Mesenchymal stem cell (in vitro differentiated cells and primary cell): ENCODE data around the gene GPR150.

Source experiments
- DNase-seq: peaks from one replicate; pipeline ENCODE4 v3.0.0-alpha.2; 2013
- H2AFZ ChIP-seq: one replicate; pipeline ENCODE4 v1.6.1; 2013; ENCODE audit warnings: low read depth, mild to moderate bottlenecking, control low read depth, inconsistent platforms, low read length, moderate library complexity
- H2AK5ac ChIP-seq: 2 replicates; pipeline ENCODE4 v1.6.1; 2013; ENCODE audit warnings: low read length, moderate library complexity, mild to moderate bottlenecking, inconsistent platforms; ENCODE audit not compliant: severe bottlenecking
- H2BK120ac ChIP-seq: one replicate; pipeline ENCODE4 v1.6.1; 2013; ENCODE audit warnings: low read depth, mild to moderate bottlenecking, inconsistent platforms, low read length, moderate library complexity
- H2BK12ac ChIP-seq, 2 experiments: one replicate each; pipeline ENCODE4 v1.6.1; 2013; ENCODE audit warnings: inconsistent platforms in 2 of 2, low read length in 2 of 2, mild to moderate bottlenecking in 2 of 2, moderate library complexity in 2 of 2, control low read depth in 1 of 2
- H2BK15ac ChIP-seq: one replicate; pipeline ENCODE4 v1.6.1; 2013; ENCODE audit warnings: mild to moderate bottlenecking, low read depth, inconsistent platforms; ENCODE audit not compliant: poor library complexity, severe bottlenecking
- H2BK5ac ChIP-seq: 2 replicates; pipeline ENCODE4 v1.6.1; 2013; ENCODE audit warnings: low read depth, mild to moderate bottlenecking, low read length, control low read depth, inconsistent platforms; ENCODE audit not compliant: poor library complexity, severe bottlenecking
- H3K14ac ChIP-seq, 2 experiments: one replicate each; pipeline ENCODE4 v1.6.1; 2013; ENCODE audit warnings: inconsistent platforms in 2 of 2, low read length in 2 of 2, control low read depth in 1 of 2, mild to moderate bottlenecking in 1 of 2, moderate library complexity in 1 of 2
- H3K18ac ChIP-seq, 2 experiments: one replicate each; pipeline ENCODE4 v1.6.1; 2013; ENCODE audit warnings: inconsistent platforms in 2 of 2, low read length in 2 of 2, control low read depth in 1 of 2, low read depth in 1 of 2, mild to moderate bottlenecking in 1 of 2
- H3K23ac ChIP-seq, 2 experiments: one replicate each; pipeline ENCODE4 v1.6.1; 2013; ENCODE audit warnings: inconsistent platforms in 2 of 2, low read length in 2 of 2, mild to moderate bottlenecking in 2 of 2, moderate library complexity in 2 of 2, control low read depth in 1 of 2
- H3K27ac ChIP-seq: 2 replicates; pipeline ENCODE4 v1.5.1; 2013; ENCODE audit warnings: mild to moderate bottlenecking, moderate library complexity, low read length, control low read depth, inconsistent platforms; ENCODE audit not compliant: poor library complexity, severe bottlenecking
- H3K27me3 ChIP-seq, 2 experiments: 2 replicates each; pipeline versions ENCODE4 v1.6.1 to v1.7.0; 2013; ENCODE audit warnings: low read length in 2 of 2, mild to moderate bottlenecking in 2 of 2, moderate library complexity in 2 of 2, control low read depth in 1 of 2, inconsistent platforms in 1 of 2; ENCODE audit not compliant: control insufficient read depth in 1 of 2, insufficient read depth in 1 of 2
- H3K36me3 ChIP-seq, 2 experiments: 2 replicates each; pipeline versions ENCODE4 v1.6.1 to v1.7.0; 2013; ENCODE audit warnings: low read length in 2 of 2, control low read depth in 1 of 2, inconsistent platforms in 1 of 2, low read depth in 1 of 2, mild to moderate bottlenecking in 1 of 2; ENCODE audit not compliant: insufficient read depth in 2 of 2, control insufficient read depth in 1 of 2
- H3K4ac ChIP-seq, 2 experiments: one replicate each; pipeline ENCODE4 v1.6.1; 2013; ENCODE audit warnings: inconsistent platforms in 2 of 2, low read length in 2 of 2, mild to moderate bottlenecking in 2 of 2, moderate library complexity in 2 of 2, control low read depth in 1 of 2, low read depth in 1 of 2
- H3K4me1 ChIP-seq: 2 replicates; pipeline ENCODE4 v1.6.1; 2013; ENCODE audit warnings: low read depth, low read length, control low read depth; ENCODE audit not compliant: control insufficient read depth, insufficient read depth
- H3K4me2 ChIP-seq: 2 replicates; pipeline ENCODE4 v1.6.1; 2013; ENCODE audit warnings: low read length, mild to moderate bottlenecking, inconsistent platforms; ENCODE audit not compliant: poor library complexity, severe bottlenecking
- H3K4me3 ChIP-seq, 2 experiments: 2 replicates each; pipeline versions ENCODE4 v1.5.1 to v1.7.0; 2013; ENCODE audit warnings: low read length in 2 of 2, mild to moderate bottlenecking in 2 of 2, control low read depth in 1 of 2, low read depth in 1 of 2; ENCODE audit not compliant: insufficient read depth in 1 of 2
- H3K79me1 ChIP-seq: replicated peaks from 2 replicates; pipeline ENCODE4 v1.6.1; 2013; ENCODE audit warnings: mild to moderate bottlenecking, control low read depth, low read length, inconsistent platforms; ENCODE audit not compliant: poor library complexity, severe bottlenecking
- H3K9ac ChIP-seq: 2 replicates; pipeline ENCODE4 v1.7.0; 2013; ENCODE audit warnings: mild to moderate bottlenecking, low read length, moderate library complexity
- H3K9me3 ChIP-seq: 2 replicates; pipeline ENCODE4 v1.7.0; 2013; ENCODE audit warnings: mild to moderate bottlenecking, low read length; ENCODE audit not compliant: control insufficient read depth
- H4K8ac ChIP-seq: one replicate; pipeline ENCODE4 v1.6.1; 2013; ENCODE audit warnings: inconsistent platforms, mild to moderate bottlenecking, low read length, moderate library complexity
- H4K91ac ChIP-seq: one replicate; pipeline ENCODE4 v1.6.1; 2013; ENCODE audit warnings: mild to moderate bottlenecking, low read length, inconsistent platforms
- WGBS: methylation state at CpG from one replicate; pipeline ENCODE4 v1.1.7; 2013; ENCODE audit warnings: mixed read lengths; 5-methylcytosine and 5-hydroxymethylcytosine counted together

Gene GPR150

GRCh38 chr5:95617057-95617456 is 2.8 kb upstream of the GPR150 start:
- H3K23ac ChIP-seq = no peak overlapping the region
- H3K9me3 ChIP-seq = peaks cover 7% of the 10 kb centered on the region
- H2BK15ac ChIP-seq = no peak overlapping the region
- no peak for DNase-seq
- H3K9ac ChIP-seq = no peak overlapping the region
- H3K14ac ChIP-seq = no peak overlapping the region
- peaks cover 19% of the 10 kb centered on the region for H3K4me1 ChIP-seq
- H2AK5ac ChIP-seq = no peak overlapping the region
- H3K27ac ChIP-seq = no peak overlapping the region
- H3K18ac ChIP-seq = no peak overlapping the region
- 86% methylated on average over 5 of the region's 5 CpGs for WGBS
- no peak overlapping the region for H3K4me3 ChIP-seq
- no peak overlapping the region for H2BK120ac ChIP-seq
- no peaks in the 10 kb centered on the region for H3K79me1 ChIP-seq
- peaks cover 0 to 6% of the 10 kb centered on the region in 2 experiments for H3K27me3 ChIP-seq
- H2AFZ ChIP-seq = no peak overlapping the region
- H3K4ac ChIP-seq = no peak overlapping the region
- H3K4me2 ChIP-seq = no peak overlapping the region
- no peak overlapping the region for H2BK12ac ChIP-seq
- peaks cover 0 to 8% of the 10 kb centered on the region in 2 experiments for H3K36me3 ChIP-seq
- no peak overlapping the region for H4K91ac ChIP-seq
- no peak overlapping the region for H2BK5ac ChIP-seq
- no peak overlapping the region for H4K8ac ChIP-seq

- 85% methylated on average over 3 of the region's 4 CpGs for WGBS
- Histone ChIP-seq H3K4me2 (no peak overlapping the region), H2AK5ac (no peak overlapping the region), H3K36me3 (peaks cover 0 to 8% of the 10 kb centered on the region in 2 experiments), H3K79me1 (no peaks in the 10 kb centered on the region), H3K9me3 (no peaks in the 10 kb centered on the region), H2BK12ac (no peak overlapping the region), H3K14ac (no peak overlapping the region), H4K91ac (no peak overlapping the region), H3K4ac (no peak overlapping the region), H2AFZ (no peak overlapping the region), H3K4me1 (peaks cover 19% of the 10 kb centered on the region), H2BK15ac (no peak overlapping the region), H2BK120ac (no peak overlapping the region), H3K18ac (no peak overlapping the region), H4K8ac (no peak overlapping the region), H2BK5ac (no peak overlapping the region), H3K27ac (no peak overlapping the region), H3K27me3 (peaks cover 0 to 6% of the 10 kb centered on the region in 2 experiments), H3K23ac (no peak overlapping the region), H3K4me3 (peak overlapping the region in 1 of 2 experiments; percentile 78), H3K9ac (peak overlapping the region; percentile 84)
- DNase-seq = no peak
Observed at GRCh38 chr5:95619096-95619495, 791 bp upstream of the GPR150 start.

- no peak overlapping the region for H2BK120ac ChIP-seq
- H2AK5ac ChIP-seq = no peak overlapping the region
- no peak overlapping the region for H2BK5ac ChIP-seq
- no peak overlapping the region for H3K14ac ChIP-seq
- peak overlapping the region; percentile 84 for H3K9ac ChIP-seq
- peaks cover 0 to 8% of the 10 kb centered on the region in 2 experiments for H3K36me3 ChIP-seq
- H3K27ac ChIP-seq = no peak overlapping the region
- peak overlapping the region; percentile 99 for H2AFZ ChIP-seq
- no peak overlapping the region for H3K23ac ChIP-seq
- H3K27me3 ChIP-seq = peaks cover 0 to 6% of the 10 kb centered on the region in 2 experiments
- H4K8ac ChIP-seq = peak overlapping the region; percentile 95
- WGBS = 28% methylated on average over 16 of the region's 19 CpGs
- no peak overlapping the region for H2BK15ac ChIP-seq
- DNase-seq = no peak
- H2BK12ac ChIP-seq = peak overlapping the region; percentile 29 to 39
- no peak overlapping the region for H4K91ac ChIP-seq
- peak overlapping the region; percentile 100 for H3K4me2 ChIP-seq
- H3K79me1 ChIP-seq = no peaks in the 10 kb centered on the region
- H3K18ac ChIP-seq = peak overlapping the region in 1 of 2 experiments; percentile 79
- no peak overlapping the region for H3K4ac ChIP-seq
- H3K9me3 ChIP-seq = no peaks in the 10 kb centered on the region
- H3K4me3 ChIP-seq = peak overlapping the region; percentile 66 to 78
- peaks cover 19% of the 10 kb centered on the region for H3K4me1 ChIP-seq
Observed at GRCh38 chr5:95619514-95620029, 315 bp upstream of the GPR150 start.

DNA sequence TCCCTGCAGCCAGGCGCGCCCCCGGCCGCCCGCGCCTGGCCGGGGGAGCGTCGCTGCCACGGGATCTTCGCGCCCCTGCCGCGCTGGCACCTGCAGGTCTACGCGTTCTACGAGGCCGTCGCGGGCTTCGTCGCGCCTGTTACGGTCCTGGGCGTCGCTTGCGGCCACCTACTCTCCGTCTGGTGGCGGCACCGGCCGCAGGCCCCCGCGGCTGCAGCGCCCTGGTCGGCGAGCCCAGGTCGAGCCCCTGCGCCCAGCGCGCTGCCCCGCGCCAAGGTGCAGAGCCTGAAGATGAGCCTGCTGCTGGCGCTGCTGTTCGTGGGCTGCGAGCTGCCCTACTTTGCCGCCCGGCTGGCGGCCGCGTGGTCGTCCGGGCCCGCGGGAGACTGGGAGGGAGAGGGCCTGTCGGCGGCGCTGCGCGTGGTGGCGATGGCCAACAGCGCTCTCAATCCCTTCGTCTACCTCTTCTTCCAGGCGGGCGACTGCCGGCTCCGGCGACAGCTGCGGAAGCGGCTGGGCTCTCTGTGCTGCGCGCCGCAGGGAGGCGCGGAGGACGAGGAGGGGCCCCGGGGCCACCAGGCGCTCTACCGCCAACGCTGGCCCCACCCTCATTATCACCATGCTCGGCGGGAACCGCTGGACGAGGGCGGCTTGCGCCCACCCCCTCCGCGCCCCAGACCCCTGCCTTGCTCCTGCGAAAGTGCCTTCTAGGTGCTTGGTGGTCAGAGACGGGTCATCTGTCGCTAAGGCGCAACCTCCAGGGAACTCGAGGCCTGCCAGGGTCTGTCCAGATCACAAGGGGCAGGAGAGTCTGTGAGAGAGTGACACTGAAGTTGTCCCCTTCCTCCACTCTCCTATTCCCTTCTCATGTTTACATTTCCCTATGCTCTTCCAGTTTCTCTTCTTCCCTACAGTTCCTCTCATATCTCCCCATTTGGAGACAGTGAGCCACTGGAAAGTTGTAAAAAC is 1.3 kb downstream of the GPR150 start:
- H2AFZ ChIP-seq = peak overlapping the region; percentile 99
- H2BK15ac ChIP-seq = peak overlapping the region; percentile 94
- no peak overlapping the region for H2AK5ac ChIP-seq
- H3K18ac ChIP-seq = peak overlapping the region; percentile 79 to 93
- H3K36me3 ChIP-seq = peaks cover 0 to 8% of the 10 kb centered on the region in 2 experiments
- 3% methylated on average over 53 of the region's 92 CpGs for whole genome bisulfite sequencing
- H2BK12ac ChIP-seq = peak overlapping the region in 1 of 2 experiments; percentile 85
- peak overlapping the region; percentile 66 to 78 for H3K4me3 ChIP-seq
- peak; percentile 43 for DNase-seq
- peak overlapping the region; percentile 95 for H4K8ac ChIP-seq
- H3K27me3 ChIP-seq = peaks cover 0 to 6% of the 10 kb centered on the region in 2 experiments
- peak overlapping the region; percentile 50 for H3K9ac ChIP-seq
- no peak overlapping the region for H3K27ac ChIP-seq
- H3K79me1 ChIP-seq = no peaks in the 10 kb centered on the region
- peak overlapping the region; percentile 51 to 98 for H3K23ac ChIP-seq
- H2BK120ac ChIP-seq = peak overlapping the region; percentile 73
- H3K4ac ChIP-seq = peak overlapping the region; percentile 24 to 83
- no peaks in the 10 kb centered on the region for H3K9me3 ChIP-seq
- peaks cover 19% of the 10 kb centered on the region for H3K4me1 ChIP-seq
- peak overlapping the region; percentile 86 for H4K91ac ChIP-seq
- peak overlapping the region; percentile 100 for H3K4me2 ChIP-seq
- H3K14ac ChIP-seq = peak overlapping the region in 1 of 2 experiments; percentile 93
- H2BK5ac ChIP-seq = no peak overlapping the region
